ENCODE measurements around the gene EML1.

DNA sequence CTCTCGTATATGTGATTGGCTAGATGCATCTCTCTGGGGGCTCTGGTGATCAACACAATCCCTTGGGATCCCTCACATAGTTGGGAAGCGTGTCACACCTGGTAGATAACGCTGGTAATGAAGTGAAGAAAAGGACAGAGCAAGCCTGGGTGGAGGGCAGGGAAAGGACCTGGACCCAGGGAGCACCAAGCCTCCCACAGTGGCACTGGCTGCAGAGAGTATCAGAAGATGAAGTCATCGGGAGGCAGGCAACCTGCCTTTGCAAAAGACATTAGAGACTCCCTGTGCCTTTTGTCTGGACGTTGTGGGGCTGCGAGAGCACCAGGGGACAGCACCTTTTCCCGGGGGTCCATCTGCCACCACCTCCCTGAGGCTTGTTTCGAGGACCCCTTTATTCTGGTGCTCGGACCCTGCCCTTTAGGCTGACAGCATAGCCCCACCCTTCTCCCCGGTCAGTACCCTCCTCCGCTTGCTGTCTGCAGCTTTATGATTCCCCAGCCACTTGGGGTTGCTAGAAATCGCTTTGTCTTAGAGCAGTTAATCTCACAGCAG lies 116.4 kb downstream of the EML1 start:
- TF ChIP-seq EP300 (IDR thresholded peaks at IDR 0.05) (no peak), POLR2AphosphoS5 (IDR thresholded peaks at IDR 0.05) (no peak)
- TF ChIP-seq, protein P1, sequence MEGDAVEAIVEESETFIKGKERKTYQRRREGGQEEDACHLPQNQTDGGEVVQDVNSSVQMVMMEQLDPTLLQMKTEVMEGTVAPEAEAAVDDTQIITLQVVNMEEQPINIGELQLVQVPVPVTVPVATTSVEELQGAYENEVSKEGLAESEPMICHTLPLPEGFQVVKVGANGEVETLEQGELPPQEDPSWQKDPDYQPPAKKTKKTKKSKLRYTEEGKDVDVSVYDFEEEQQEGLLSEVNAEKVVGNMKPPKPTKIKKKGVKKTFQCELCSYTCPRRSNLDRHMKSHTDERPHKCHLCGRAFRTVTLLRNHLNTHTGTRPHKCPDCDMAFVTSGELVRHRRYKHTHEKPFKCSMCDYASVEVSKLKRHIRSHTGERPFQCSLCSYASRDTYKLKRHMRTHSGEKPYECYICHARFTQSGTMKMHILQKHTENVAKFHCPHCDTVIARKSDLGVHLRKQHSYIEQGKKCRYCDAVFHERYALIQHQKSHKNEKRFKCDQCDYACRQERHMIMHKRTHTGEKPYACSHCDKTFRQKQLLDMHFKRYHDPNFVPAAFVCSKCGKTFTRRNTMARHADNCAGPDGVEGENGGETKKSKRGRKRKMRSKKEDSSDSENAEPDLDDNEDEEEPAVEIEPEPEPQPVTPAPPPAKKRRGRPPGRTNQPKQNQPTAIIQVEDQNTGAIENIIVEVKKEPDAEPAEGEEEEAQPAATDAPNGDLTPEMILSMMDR (IDR thresholded peaks at IDR 0.05), result no peak

All from esophagus muscularis mucosa (tissue), 4 donors.